Fibroblast of the conjunctiva (primary cell): Measurements from ENCODE around the gene FAM209A.
"Not testable (repeated sequence)": the region's sequence is repeated elsewhere in the genome, so short reads cannot be mapped to it uniquely, and the experiment has no call there.

Source experiments
- DNase-seq: peaks from one replicate; pipeline ENCODE4 v3.0.0-alpha.2; 2010; ENCODE audit warnings: low read depth

FAM209A gene

GRCh38 chr20:56524444-56524843 lies at the start of gene FAM209A:
FAM209A (plus strand) TSS chr20:56524744; CDS start chr20:56524809, 65 bp downstream.
- DNase-seq: not testable (repeated sequence)

- DNase-seq: no peak
These were observed 40.6 kb upstream of the FAM209A start for GRCh38 chr20:56483970-56484369.

GRCh38 chr20:56487216-56487615 lies 37.3 kb upstream of the FAM209A start:
- no peak for DNase-seq

DNA sequence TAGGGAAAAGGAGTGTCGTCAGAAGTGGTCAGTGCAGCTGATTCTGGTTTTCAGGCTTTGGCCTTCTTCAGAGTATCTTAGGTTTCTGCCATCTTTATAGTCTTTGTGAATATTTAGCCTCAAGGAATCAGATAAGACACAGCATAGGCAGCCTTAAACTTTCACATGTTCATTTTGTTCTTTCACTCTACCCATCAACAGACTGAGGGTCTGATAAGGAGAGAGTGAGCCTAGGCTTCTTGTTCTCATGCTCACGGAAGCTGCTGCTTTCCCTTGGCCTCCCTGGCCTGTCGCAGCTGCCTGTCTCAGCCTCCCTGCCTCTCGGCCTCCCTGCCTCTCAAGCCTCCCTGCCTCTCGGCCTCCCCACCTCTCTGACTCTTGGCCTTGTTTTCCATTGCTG lies 36.0 kb upstream of the FAM209A start:
- DNase-seq: no peak

- DNase-seq: no peak
These were observed 23.4 kb upstream of the FAM209A start for GRCh38 chr20:56501116-56501515.

DNA sequence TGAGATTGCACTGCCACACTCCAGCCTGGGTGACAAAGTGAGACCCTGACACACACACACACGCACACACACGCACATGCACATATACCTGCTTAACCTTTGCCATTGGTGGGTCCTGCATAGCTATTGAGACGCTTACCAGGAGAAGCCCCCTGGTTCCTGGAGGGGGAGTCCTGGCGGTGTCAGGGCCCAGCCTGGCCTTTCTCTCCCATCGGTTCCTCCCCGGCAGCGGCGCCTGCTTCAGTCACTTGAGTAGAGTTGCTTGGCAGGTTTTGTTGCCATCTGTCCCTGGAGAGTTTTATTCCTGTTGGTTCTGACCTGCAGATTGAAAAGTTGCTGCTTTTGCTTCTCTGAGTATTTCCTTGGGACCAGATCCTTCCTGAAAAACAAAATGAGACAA lies 20.6 kb upstream of the FAM209A start:
- DNase-seq: no peak

GRCh38 chr20:56504373-56505005 lies 20.1 kb upstream of the FAM209A start:
- DNase-seq: no peak

DNA sequence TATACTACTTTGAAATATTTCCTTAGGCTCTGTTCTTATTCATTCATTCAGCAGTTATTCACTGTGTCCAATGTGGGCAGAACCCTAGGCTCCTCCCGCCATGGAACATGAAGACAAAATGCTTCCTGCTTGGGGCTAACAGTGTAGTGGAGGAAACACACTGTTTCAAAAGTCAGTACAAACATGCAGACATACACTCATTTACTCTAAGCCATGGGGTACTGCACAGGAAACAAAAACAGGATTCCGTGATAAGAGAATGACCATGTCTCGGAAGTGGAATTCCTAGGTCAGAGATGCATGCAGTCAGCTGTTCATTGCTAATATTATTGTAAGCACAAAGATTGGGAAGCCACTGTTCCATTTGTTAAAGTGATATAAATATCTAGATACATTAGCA lies 18.4 kb upstream of the FAM209A start:
- DNase-seq: no peak

DNA sequence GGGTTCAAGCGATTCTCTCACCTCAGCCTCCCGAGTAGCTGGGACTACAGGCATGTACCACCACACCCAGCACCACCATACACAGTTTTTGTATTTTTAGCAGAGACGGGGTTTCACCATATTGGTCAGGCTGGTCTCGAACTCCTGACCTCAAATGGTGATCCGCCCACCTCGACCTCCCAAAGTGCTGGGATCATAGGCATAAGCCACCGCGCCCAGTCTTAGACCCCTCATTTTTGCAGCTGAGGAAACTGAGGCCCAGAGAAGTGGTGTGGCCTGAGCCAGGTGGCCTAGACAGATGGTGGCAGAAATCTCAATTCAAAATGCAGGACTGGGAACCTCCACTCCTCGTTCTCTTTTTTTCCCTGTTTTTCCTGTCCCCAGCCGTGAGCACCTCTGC lies 12.6 kb upstream of the FAM209A start:
- DNase-seq: no peak

- no peak for DNase-seq
These were observed 11.1 kb upstream of the FAM209A start for GRCh38 chr20:56513161-56514150.

DNA sequence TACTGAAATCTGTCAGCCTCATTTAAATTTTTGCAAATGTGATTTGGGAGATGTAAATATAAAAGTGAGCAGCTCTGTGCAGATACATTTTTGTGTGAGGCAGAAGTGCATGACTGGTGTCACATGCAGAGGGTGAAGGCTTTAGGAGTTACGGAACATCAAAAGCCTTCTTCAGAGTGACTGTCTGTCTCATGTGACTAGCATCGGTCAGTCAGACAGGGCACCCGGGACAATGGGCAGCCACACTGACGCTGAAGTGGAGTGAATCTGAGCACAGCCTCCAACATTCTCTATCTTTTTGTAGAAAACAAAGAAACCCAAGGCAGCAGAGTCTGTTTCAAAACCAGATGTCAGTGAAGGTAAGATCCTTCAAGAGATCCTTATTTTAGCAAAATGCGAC lies 7.9 kb upstream of the FAM209A start:
- DNase-seq: no peak

- no peak for DNase-seq
These were observed 7.3 kb upstream of the FAM209A start for GRCh38 chr20:56517211-56517610.

- DNase-seq: no peak
These were observed 6.9 kb upstream of the FAM209A start for GRCh38 chr20:56517641-56518040.

- no peak for DNase-seq
These were observed 6.4 kb upstream of the FAM209A start for GRCh38 chr20:56518126-56518525.

- DNase-seq: no peak
These were observed 5.7 kb upstream of the FAM209A start for GRCh38 chr20:56518721-56519398.

GRCh38 chr20:56519551-56519950 lies 5.0 kb upstream of the FAM209A start:
- DNase-seq: no peak

DNA sequence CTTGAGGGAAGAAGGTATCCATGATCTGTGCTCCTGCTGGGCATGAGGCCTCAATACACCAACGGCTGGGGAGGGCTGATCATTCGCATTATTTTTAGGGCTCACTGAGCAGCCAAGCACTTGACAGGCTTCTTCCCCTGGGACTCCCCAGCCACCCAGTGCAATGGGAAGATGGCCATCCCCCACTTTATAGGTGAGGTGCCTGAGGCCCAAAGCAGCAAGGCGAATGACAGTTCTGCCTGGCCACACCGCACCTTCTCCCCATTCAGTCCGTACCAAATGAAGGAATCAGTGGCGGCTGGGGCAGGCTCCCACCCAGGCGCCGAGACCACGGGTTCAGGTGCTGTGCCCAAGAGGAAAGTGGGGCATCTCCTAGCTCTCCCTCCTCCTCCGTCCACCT lies 4.4 kb upstream of the FAM209A start:
- no peak for DNase-seq

DNA sequence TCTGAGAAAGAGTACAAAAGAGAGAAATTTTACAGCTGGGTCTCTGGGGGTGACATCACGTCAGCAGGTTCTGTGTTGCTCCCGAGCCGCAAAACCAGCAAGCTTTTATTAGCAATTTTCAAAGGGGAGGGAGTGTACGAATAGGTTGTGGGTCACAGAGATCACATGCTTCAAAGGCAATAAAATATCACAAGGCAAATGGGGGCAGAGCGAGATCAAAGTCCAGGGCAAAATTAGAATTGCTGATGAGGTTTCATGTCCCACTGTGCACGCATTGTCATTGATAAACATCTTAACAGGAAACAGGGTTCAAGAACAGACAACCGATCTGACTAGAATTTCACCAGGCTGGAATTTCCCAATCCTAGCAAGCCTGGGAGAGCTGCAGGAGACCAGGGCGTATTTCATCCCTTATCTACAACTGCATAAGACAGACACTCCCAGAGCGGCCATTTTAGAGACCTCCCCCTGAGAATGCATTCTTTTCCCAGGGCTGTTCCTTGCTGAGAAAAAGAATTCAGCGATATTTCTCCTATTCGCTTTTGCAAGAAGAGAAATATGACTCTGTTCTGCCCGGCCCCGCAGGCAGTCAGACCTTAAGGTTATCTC lies 3.7 kb upstream of the FAM209A start:
- not testable (repeated sequence) for DNase-seq

- DNase-seq: no peak
These were observed 2.2 kb upstream of the FAM209A start for GRCh38 chr20:56522311-56522710.

DNA sequence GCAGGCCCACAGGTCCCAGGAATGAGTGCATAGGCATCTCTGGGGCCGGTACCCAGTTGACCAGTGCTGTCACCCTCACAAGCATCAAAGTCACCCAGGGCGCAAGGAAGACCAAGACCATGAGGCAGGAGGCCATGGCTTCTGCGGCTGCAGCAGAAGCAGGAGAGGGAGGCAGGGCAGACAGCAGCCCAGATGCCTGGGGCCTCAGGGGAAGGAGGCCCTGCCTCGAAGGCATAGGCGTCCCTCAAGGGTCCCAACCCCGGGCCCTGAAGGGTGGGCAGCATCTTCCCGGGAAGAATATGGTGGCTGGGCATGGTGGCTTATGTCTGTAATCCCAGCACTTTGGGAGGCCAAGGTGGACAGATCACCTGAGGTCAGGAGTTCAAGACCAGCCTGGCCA lies 3.0 kb downstream of the FAM209A start:
- DNase-seq: no peak

DNA sequence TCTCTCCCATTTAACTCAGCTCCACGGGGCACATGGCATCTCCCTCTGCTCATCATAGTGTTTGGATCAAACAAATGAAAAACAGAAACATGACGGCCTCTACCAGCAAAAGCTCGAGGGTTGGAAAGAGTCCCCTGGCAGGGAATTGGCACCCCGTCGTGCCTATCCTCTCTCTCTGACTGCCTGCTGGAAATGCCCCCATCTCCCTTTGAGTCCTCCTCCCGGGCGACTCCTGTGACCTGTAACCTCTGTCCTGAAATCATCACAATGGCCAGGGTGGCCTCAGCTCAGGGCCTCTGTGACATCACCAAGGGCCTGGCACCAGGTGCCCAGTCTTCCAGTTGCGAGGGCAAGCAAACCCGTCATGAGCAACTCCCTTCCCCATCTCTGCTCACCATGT lies 8.4 kb downstream of the FAM209A start, which contains the start of gene FAM209B:
TSS of gene FAM209B (plus strand) at position 301 of the 400 bp plus-strand sequence. CDS start at position 397, 96 bp downstream.
- not testable (repeated sequence) for DNase-seq

DNA sequence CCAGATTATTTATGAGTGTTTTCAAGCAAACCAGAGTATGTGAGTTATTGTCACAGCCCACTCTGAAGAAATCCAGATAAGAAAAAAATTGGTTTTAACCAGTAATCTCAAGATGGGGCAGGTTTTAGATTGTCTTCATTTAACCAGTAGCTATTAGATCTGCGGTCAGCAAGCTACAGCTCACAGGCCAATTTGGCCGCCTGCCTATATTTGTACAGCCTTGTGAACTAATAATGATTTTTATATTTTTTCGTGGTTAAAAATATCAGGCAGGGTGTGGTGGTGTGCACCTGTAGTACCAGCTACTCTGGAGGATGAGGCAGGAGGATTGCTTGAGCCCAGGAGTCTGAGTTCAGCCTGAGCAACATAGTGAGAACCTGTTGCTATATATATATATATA lies 13.5 kb downstream of the FAM209A start:
- no peak for DNase-seq
